NCI-H187 (cell line): ENCODE measurements around the gene FGGY.
"Not testable (repeated sequence)": the region's sequence is repeated elsewhere in the genome, so short reads cannot be mapped to it uniquely, and the experiment has no call there.

Source experiments
- DNase-seq, 2 experiments: peaks; one replicate each; lab custom pipeline; 2025; lab: John Stamatoyannopoulos, UW

The FGGY gene

DNA sequence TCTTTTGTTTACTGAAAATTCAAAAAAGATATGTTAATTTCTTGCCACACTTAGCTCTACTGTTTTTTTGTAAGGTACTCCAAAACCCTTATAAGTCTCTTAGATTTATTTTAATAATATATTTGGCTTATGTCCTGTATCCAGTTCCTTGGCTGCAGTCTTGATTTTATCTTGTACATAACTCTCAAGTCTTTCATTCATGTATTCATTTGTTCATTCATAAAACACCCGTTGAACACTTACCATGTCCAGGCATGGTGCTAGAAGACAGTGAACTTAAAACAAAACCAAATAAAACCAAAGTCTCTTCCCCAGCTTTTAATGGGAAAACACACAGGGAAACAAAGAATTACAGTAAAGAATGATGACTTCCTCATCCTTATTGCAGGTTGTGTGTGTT lies 215.8 kb downstream of the FGGY start:
- no peak for DNase-seq

DNA sequence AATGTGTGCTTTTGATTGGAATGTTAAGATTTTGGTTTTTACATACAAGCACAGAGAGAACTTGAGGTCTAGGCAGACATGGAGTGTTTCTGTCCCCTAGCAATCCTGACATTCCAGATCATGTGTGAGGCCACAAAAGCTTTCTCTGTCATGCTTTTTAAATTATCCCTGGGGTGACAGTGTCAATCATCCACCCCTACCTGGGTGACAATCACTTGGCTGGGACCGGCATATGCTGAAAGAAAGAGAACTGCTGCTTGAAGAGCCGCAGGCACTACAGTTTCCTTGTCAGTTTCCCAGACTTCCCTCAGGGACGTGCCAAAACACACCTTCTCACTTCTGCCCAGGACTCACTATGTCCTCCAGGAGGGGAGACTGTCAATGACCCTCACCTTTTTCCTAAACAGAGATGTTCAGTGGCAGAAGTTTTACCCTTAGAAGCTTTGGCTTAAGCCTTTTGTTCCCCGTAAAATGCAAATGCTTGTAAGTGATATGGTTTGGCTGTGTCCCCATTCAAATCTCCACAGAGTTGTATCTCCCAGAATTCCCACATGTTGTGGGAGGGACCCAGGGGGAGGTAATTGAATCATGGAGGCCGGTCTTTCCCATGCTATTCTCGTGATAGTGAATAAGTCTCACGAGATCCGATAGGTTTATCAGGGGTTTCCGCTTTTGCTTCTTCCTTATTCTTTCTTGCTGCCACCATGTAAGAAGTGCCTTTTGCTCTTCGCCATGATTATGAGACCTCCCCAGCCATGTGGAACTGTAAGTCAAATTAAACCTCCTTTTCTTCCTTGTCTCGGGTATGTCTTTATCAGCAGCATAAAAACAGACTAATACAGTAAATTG lies 217.4 kb downstream of the FGGY start:
- DNase-seq: no peak

DNA sequence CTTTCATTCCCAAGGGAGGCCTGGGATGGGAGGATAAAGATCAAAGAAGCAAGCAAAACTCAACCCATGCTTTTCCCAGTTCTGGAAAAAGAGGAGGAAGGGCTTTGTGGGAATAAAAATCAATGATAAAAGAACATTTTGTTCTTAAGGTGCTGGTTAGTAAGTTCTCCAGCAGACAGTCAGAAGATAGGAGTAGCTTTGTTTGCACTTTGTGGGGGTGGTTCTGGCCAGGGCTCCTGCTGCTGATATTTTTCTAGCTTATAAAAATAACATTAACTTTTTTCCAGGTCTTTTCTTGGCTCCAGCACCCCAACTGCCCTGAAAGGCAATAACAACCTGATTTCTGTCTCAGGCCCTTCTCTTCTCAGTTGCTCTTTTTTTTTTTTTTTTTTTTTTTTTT lies 220.0 kb downstream of the FGGY start:
- no peak for DNase-seq

DNA sequence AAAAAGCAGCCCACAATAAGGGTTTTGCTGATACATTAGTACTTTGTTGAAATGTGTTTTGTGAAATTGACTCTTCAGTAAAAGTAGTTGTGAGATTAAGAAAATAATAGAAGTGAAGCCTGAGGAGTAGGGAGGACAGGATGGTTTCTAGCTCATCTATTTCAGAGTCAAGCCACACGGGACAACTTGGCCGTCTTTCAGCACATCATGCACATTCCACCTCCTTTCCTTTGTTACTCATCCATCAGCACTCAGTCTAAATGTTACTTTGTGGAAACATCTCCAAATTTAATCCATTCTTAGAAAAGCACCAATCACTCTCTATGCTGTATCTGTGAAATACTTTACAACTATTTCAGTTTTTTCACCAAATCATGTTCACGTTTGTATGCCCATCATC lies 223.3 kb downstream of the FGGY start:
- no peak for DNase-seq

DNA sequence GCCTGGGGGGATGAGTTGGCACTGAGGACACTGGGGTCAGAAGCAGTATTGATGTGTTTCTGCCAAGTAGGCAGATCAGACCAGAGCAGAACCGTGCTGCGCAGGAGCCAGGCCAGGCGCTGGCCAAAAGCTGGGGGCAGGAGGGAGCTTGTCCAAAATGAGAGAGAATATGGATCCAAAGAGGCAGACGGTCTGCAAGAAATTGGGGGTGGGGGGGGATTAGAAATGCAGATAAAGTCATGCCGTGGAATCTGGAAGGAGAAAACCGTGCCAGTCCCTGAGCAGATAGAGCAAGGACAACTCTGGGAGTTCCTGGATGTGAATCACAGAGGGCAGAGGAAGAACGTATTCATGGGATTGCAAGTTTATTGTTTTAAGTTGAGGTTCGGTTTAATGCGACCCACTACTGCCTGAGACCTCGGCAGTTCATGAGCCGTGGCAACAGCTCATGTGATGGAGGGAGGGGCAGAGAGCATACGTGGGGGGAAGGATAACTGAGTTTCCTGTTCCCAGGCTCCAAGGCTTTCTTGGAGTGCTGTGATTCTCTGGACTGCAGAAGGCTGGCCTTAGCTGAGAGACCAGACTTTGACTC lies 224.0 kb downstream of the FGGY start:
- DNase-seq: no peak

DNA sequence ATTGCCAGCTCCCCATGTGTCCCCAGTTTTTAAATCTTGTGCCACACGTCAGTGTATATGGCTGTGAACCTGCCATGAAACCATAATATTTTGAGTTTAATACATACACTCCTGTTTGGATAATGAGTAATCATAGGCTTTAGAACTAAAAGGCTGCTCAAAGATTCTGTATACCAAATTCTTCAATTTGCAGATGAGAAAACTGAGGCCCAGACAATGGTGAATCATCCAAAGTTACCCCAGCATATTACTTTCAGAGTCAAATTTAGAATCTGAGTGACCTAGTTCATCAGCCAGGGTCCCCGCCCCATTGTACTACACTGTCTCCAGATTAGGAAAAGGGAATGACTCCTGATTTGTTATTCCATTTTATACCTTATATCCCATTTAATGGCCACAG lies 224.6 kb downstream of the FGGY start:
- DNase-seq: no peak

DNA sequence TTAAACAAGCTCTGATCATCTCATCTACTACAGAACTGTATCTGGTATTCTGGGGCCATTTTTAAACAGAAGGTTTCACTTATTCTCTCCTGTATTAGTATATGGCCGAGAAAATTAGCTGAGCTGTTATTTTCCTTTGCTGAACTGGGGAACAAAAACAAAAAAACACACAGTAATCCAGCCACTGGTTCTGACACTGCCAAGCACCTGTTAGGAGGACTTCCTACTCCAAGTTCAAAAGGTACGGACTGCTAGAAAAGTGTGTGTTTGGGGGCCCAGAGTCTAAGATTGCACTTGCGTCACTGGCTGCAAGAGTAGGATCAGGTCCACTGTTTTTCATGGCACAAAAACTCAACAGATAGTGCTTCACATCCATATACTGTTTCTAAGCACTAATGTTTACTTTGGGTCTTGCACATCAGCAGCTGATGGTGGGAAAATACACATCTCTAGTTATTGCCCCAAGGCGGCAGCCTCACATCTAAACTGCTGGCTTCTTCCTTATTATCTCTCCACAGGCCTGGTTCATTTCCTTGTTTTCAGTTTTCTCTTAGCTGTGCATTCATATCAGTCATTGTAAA lies 226.1 kb downstream of the FGGY start:
- no peak for DNase-seq

DNA sequence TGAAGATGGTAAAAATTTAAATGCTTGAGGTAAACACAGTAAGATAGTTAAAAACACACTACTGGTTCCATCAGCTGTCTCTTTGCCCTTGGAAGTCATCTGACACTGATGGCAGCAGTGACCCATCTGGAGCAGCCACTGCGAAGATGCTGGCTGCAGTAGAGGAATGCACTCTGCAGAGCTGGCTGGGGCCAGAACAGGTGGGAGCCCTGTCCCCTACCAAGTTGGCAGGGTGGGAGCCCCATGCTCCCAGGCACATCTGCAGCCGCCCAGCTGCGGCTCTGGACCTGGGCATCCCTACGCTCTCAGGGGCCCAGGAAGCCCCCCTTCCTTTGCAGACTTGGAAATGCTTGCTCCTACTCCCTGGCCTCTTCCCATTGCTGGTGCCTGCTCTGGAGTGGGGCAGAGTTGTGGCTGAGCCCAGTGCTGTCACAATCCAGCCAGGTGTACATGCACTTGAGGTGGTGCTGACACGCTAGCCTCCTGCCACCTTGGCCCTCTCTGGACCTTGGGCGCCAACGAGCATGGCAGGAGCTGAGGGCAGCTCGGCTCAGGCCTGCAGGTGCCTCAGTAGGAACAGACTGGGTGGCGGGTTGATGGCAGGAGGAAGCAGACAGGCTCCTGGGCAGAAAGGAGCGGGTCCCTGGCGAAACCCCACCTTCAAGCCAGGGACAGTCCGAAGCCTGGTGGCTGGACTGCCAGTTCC lies 227.0 kb downstream of the FGGY start:
- DNase-seq: no peak

DNA sequence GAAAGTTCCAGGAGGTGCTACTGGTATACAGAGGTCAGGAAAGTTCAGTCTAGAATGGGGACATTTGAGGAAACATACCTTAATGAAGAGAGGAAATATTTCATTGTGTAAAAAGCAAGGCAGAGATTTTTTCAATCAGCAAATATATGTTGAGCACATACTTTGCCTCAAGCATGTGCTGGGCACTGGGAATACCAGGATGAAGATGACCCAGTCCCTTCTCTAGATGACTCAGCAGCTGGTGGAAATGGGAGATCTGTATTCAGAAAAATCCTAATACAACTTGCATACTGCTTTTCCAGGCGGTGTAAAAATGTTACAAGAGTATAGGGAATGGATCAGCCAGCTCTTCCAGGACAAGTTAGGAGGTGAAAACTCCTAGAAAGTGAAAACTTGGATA lies 229.3 kb downstream of the FGGY start:
- DNase-seq: no peak

DNA sequence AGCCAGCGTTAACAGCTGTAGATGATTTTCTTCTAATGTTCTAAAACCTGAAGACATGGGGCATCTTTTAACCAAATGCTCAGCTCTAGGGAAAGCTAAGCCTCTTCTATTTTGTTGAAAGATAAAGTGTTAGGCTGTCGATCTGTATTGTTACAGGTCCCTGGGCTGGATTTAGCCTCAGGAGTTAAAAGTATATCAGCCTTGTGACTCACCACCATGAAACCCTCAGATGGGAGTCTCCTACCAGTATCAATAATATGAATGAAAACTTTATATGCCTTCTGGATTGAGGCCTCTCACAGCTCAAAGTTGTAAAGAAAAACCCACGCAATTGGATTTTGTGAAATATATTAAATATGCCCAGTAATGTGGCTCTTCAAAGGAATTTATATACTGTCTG lies 231.6 kb downstream of the FGGY start:
- no peak for DNase-seq

DNA sequence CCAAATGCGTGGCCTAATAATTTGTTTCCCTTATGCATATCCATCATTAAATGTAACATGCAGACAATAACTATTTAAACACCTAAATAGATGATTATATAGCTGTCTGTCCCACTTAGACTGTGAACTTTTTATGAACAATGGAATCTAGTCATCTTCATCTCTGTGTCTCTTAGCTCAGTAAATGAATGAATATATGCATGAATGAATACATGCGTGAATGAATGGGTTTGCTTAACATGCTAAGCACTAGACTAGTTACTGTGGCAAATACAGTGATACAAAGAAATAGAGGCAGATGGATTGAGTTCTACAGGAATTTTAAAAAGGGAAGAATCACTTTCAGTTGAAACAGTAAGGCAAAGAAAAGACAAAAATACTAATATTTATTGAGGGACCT lies 232.0 kb downstream of the FGGY start:
- no peak for DNase-seq

DNA sequence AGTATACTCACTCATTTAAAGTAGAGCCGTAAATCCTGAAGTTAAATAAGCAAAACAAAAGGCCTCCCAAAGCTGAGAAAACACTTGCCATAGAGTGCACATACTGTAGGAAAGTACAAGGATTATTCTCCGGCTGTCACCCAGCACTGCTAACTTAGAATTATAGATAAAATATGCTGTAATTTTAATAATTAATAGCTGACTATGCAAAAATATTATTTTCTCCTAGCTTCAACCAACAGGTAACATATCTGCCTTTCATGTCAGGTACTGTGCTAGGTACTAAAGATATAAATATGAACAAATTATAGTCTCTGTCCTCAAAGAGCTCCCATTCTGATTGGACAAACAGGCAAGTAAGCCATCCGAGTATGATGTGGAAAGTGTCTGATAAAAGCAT lies 233.2 kb downstream of the FGGY start:
- DNase-seq: no peak

DNA sequence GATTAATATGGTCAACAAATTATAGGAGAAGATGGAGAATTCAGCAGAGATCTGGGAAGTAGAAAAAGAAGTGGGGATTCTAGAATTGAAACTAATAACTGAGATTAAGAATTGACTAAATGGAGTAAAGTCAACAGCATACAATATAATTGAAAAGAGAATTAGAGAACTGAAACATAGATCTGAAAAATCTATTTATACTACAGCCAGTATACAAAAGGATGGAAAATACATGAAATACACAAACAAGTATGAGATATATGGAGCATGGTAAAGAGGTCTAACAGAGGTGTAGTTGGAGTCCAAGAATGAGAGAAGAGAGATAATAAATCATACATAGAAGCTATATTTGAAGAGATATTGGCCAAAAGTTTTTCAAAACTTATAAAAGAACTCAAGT lies 235.2 kb downstream of the FGGY start:
- no peak for DNase-seq

DNA sequence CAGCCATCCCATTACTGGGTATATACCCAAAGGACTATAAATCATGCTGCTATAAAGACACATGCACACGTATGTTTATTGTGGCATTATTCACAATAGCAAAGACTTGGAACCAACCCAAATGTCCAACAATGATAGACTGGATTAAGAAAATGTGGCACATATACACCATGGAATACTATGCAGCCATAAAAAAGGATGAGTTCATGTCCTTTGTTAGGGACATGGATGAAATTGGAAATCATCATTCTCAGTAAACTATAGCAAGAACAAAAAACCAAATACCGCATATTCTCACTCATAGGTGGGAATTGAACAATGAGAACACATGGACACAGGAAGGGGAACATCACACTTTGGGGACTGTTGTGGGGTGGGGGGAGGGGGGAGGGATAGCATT lies 241.6 kb downstream of the FGGY start:
- not testable (repeated sequence) for DNase-seq

DNA sequence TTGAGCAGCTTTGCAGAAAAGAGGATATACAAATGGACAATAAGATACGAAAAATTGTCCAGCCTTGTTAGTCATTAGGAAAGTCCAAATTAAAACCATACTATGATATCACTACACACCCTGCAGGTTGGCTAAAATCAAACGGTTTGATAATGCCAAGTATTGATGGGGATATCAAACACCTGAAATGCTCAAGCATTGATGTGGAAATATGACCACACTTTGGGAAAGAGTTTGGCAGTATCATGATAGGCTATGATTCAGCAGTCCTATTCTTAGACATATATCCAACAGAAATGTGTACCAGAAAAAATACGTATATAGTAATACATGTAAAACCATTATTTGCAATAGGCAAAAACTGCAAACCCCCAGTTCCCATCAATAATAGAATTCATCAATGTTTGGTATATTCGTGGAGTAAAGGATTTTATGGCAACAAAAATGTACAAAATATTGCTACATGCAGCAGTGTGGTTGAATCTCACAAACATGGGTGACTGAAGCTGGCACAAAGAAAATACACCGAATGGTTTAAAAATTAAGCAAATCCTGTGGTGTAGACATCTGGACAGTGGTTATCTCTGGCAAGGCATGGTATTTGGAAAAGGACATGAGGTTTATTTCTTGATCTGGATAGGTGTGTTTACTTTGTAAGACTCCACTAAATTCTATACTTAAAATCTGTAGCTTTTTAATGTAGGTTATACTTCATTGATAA lies 243.2 kb downstream of the FGGY start:
- no peak for DNase-seq

DNA sequence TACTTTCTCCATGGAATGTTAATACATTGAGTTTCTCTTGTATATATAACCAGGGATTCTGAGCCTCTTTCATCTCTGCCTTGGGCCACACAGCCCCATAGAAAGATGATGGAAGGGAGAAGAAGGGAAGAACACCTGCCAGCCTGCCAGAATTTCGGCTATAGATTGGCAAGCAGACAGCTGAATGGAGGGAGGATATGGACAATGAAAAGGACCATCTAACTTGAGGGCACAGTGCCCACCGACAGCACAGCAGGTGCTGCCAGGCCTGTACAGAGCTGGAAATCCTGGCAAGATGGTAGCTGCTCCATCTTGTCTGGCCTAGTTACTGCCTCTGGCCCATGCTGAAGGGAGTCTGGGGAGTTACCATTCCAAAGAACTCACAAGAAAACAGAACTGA lies 244.3 kb downstream of the FGGY start:
- no peak for DNase-seq

DNA sequence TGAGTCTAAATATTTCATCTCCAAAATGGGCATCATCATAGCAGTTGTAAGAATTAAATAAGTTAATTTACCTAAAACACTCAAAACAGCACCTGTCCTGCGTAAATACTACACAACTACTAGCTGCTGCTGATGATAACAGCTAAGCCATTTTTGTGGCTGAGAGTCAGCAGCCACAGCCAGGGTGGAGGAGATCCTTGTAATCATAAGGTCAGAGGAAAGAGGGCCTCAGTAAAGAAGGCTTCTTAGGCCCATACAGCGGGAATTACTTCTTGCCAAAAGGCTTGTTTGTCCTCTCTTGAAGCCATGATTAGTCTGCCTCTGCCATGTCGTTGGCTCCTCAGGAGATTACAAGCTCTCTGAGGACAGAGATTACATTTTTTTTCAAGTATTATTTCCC lies 245.0 kb downstream of the FGGY start:
- DNase-seq: no peak

DNA sequence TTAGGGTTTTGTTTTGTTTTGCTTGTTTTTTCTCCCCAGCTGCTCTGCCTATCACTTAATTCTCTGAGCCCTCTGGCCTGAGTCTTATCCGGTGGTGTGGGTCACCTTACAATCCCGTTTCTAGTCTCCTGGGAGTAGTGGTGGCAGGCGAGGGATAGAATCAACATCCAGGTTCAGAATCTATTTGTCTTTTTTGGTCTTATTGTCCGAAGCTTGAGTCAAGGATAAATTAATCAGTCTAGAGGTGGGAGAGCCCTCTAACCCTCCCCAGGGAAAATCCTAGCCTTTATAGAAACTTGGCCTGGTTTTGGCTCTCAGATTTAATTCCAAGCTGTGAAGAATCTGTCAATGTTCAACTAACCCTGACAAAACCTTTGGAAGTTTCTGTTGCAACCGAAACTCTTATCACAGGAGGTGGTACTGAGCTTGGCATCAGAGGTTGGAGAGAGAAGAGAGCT lies 246.3 kb downstream of the FGGY start:
- no peak for DNase-seq

DNA sequence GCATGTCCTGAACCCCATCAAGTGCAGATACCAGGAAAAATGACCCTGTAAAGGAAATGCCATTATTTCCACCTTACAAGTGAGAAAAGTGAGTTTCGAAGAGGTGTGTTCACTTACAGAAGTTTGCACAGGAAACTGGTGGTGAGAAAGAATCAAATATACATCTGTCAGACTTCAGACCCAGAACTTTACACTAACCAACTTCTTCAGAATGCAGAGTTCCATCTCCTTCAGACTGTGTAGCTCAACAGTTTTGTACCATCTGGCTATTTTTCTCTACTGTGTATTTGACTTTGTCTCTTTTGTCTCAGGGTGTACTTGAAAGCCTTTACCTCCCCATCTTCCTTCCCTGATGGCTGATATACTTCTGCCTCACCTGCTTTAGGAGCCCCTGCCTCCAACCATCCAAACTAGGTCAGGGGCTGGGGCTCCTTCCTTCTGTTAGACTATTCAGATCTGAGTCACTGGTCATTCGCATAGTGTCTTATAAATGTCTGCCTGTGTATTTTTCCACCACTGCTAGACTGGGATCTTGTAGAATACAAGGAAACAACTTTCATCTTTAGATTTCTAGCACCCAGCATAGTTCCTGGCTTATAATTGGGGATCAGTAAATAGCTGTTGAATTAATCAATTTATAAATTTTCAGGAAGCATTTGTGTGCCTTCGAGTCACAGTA lies 247.9 kb downstream of the FGGY start:
- DNase-seq: no peak

DNA sequence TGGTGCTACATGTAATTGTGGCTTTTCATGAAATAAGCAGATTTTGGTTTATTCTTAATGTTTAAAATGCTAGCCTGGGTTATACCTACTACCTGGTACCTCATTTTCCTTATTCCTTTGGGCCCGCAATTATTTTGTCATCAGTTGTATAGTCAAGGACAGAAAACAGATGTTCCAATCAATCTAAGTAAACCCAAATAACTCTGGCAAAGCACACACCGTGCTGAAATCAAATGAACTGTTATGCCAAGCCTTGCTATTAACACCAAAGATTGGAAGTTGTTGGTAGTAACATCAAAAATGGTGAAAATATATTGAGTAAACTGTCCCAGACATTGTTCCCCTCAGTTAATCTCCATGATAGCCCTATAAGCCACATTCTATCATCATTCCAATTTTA lies 248.9 kb downstream of the FGGY start:
- no peak for DNase-seq

DNA sequence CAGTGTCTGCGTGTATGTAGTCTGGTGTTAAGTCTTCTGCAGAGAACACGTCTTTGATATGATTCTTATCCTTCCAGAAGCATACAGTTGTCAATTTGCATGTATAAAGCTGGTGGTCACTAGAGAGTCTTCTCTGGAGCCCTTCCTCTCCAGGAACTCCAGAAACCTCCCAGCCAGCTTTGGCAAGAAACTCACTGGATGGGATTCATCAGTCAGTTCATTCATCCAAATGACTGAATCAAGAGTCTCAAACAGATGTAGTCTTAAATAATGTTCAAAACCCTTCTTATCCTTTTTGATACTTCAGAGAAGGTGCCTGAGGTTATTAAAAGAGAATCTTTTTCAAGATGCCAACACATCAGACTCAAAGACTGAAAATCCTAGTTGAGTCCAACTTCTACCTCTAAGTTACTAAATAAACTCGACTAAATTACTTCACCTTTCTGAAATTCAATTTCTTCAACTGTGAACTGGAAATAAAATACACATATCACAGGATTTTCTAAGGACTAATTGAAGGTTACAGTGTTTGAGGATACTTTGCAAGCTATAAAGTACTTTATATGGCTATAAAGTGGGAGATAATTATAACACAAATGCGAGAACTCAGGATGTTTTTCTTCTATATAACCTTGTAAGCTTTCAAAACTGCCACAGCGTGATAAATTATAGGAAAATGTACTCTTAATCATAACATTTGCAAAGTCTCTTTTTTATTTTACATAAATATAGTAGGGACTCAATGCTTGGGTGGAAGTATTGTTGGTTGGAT lies 252.4 kb downstream of the FGGY start:
- no peak for DNase-seq
